BLaER1 (cell line): ENCODE data around the gene DEAF1.
A peak's percentile ranks its signal among the peaks of the same experiment; 100 is the strongest.

Source experiments
- H3K27ac ChIP-seq: shearing (Covaris generic); formaldehyde crosslinking; 2 replicates; pipeline ENCODE4 v1.8.1; 2022
- H3K27me3 ChIP-seq: shearing (Covaris generic); formaldehyde crosslinking; 2 replicates; pipeline ENCODE4 v1.8.1; 2022
- H3K36me3 ChIP-seq: shearing (Covaris generic); formaldehyde crosslinking; 2 replicates; pipeline ENCODE4 v1.8.1; 2022
- H3K4me1 ChIP-seq: shearing (Covaris generic); formaldehyde crosslinking; 2 replicates; pipeline ENCODE4 v1.8.1; 2022
- H3K4me2 ChIP-seq: shearing (Covaris generic); formaldehyde crosslinking; 2 replicates; pipeline ENCODE4 v1.8.1; 2022
- H3K4me3 ChIP-seq: shearing (Covaris generic); formaldehyde crosslinking; 2 replicates; pipeline ENCODE4 v1.8.1; 2022
- H3K9ac ChIP-seq: shearing (Covaris generic); formaldehyde crosslinking; 2 replicates; pipeline ENCODE4 v1.8.1; 2022
- H3K9me3 ChIP-seq: shearing (Covaris generic); formaldehyde crosslinking; 2 replicates; pipeline ENCODE4 v1.8.1; 2022
- H4K20me1 ChIP-seq: shearing (Covaris generic); formaldehyde crosslinking; 2 replicates; pipeline ENCODE4 v1.8.1; 2022
- Cebpa-rat ChIP-seq: shearing (Covaris generic); IDR thresholded peaks from 2 replicates; pipeline ENCODE4 v1.8.1; 2022

Gene DEAF1

GRCh38 chr11:727859-728748, 33.1 kb upstream of the DEAF1 start:
- peak overlapping the region; percentile 44; the same call in 1 of the 2 replicates for H3K27ac ChIP-seq
- no peak for TF ChIP-seq Cebpa-rat
- no peak overlapping the region; the same call in 1 of the 2 replicates for H3K9ac ChIP-seq
- no peaks in the 10 kb centered on the region for H4K20me1 ChIP-seq
- H3K4me3 ChIP-seq: no peak overlapping the region
- H3K4me2 ChIP-seq: peak overlapping the region; percentile 88
- peaks cover 34% of the 10 kb centered on the region for H3K27me3 ChIP-seq
- no peaks in the 10 kb centered on the region for H3K9me3 ChIP-seq
- no peaks in the 10 kb centered on the region for H3K36me3 ChIP-seq
- H3K4me1 ChIP-seq: peaks cover 49% of the 10 kb centered on the region

GRCh38 chr11:727281-727701, 32.3 kb upstream of the DEAF1 start:
- H3K4me1 ChIP-seq: peaks cover 55% of the 10 kb centered on the region
- H4K20me1 ChIP-seq: peaks cover 2% of the 10 kb centered on the region
- H3K27me3 ChIP-seq: peaks cover 38% of the 10 kb centered on the region
- H3K4me3 ChIP-seq: no peak overlapping the region; the same call in 1 of the 2 replicates
- H3K4me2 ChIP-seq: peak overlapping the region; percentile 88
- H3K9ac ChIP-seq: 0 out of 2 replicates have a peak overlapping the region, but pooled peaks have one; percentile 65
- TF ChIP-seq Cebpa-rat: no peak
- no peaks in the 10 kb centered on the region for H3K9me3 ChIP-seq
- H3K27ac ChIP-seq: peak overlapping the region; percentile 70; the same call in 1 of the 2 replicates
- no peaks in the 10 kb centered on the region for H3K36me3 ChIP-seq

- Histone ChIP-seq H3K27me3 (peaks cover 45% of the 10 kb centered on the region), H3K27ac (peak overlapping the region; percentile 70), H3K4me2 (peak overlapping the region; percentile 88)
Observed at GRCh38 chr11:726278-727220, 31.5 kb upstream of the DEAF1 start.

GRCh38 chr11:725624-726202, 30.7 kb upstream of the DEAF1 start:
- Histone ChIP-seq H4K20me1 (peaks cover 17% of the 10 kb centered on the region), H3K4me2 (peak overlapping the region; percentile 88), H3K4me1 (peaks cover 69% of the 10 kb centered on the region), H3K9ac (no peak overlapping the region), H3K9me3 (no peaks in the 10 kb centered on the region), H3K27me3 (peaks cover 54% of the 10 kb centered on the region), H3K4me3 (peak overlapping the region; percentile 64), H3K27ac (no peak overlapping the region), H3K36me3 (no peaks in the 10 kb centered on the region)
- no peak for TF ChIP-seq Cebpa-rat

More at GRCh38 chr11:726278-727220, 31.5 kb upstream of the DEAF1 start:
- no peak for TF ChIP-seq Cebpa-rat
- Histone ChIP-seq H3K4me1 (peaks cover 62% of the 10 kb centered on the region), H3K36me3 (no peaks in the 10 kb centered on the region), H3K9ac (peak overlapping the region; percentile 65), H3K4me3 (peak overlapping the region; percentile 64), H3K9me3 (no peaks in the 10 kb centered on the region), H4K20me1 (peaks cover 10% of the 10 kb centered on the region)

GRCh38 chr11:724778-725386, 29.9 kb upstream of the DEAF1 start:
- no peak overlapping the region for H3K9ac ChIP-seq
- peaks cover 74% of the 10 kb centered on the region for H3K4me1 ChIP-seq
- peaks cover 17% of the 10 kb centered on the region for H4K20me1 ChIP-seq
- peak overlapping the region; percentile 88 for H3K4me2 ChIP-seq
- H3K36me3 ChIP-seq: no peaks in the 10 kb centered on the region
- H3K27me3 ChIP-seq: peaks cover 62% of the 10 kb centered on the region
- no peak overlapping the region for H3K27ac ChIP-seq
- no peaks in the 10 kb centered on the region for H3K9me3 ChIP-seq
- H3K4me3 ChIP-seq: no peak overlapping the region
- TF ChIP-seq Cebpa-rat: no peak

GRCh38 chr11:724049-724777, 29.2 kb upstream of the DEAF1 start:
- Histone ChIP-seq H3K27ac (no peak overlapping the region), H3K9ac (no peak overlapping the region), H3K9me3 (no peaks in the 10 kb centered on the region), H4K20me1 (peaks cover 17% of the 10 kb centered on the region), H3K4me2 (0 out of 2 replicates have a peak overlapping the region, but pooled peaks have one; percentile 88), H3K4me3 (no peak overlapping the region), H3K27me3 (peaks cover 69% of the 10 kb centered on the region), H3K36me3 (no peaks in the 10 kb centered on the region), H3K4me1 (peaks cover 72% of the 10 kb centered on the region)
- no peak for TF ChIP-seq Cebpa-rat

GRCh38 chr11:723120-723883, 28.3 kb upstream of the DEAF1 start:
- Histone ChIP-seq H4K20me1 (peaks cover 17% of the 10 kb centered on the region), H3K4me2 (peak overlapping the region; percentile 44), H3K36me3 (no peaks in the 10 kb centered on the region), H3K4me3 (no peak overlapping the region), H3K9ac (no peak overlapping the region), H3K27ac (no peak overlapping the region), H3K4me1 (peaks cover 62% of the 10 kb centered on the region), H3K27me3 (peaks cover 72% of the 10 kb centered on the region), H3K9me3 (no peaks in the 10 kb centered on the region)
- TF ChIP-seq Cebpa-rat: no peak

GRCh38 chr11:722346-722811, 27.4 kb upstream of the DEAF1 start:
- TF ChIP-seq Cebpa-rat: no peak
- Histone ChIP-seq H3K4me3 (peak overlapping the region; percentile 59), H3K36me3 (no peaks in the 10 kb centered on the region), H3K4me1 (peaks cover 53% of the 10 kb centered on the region), H3K4me2 (peak overlapping the region; percentile 95), H3K27me3 (peaks cover 71% of the 10 kb centered on the region), H3K9ac (peak overlapping the region; percentile 29; the same call in 1 of the 2 replicates), H3K9me3 (no peaks in the 10 kb centered on the region), H4K20me1 (peaks cover 17% of the 10 kb centered on the region), H3K27ac (no peak overlapping the region)
